ENCODE results near the gene GOLIM4.

- no peak for TF ChIP-seq EP300 (IDR thresholded peaks at IDR 0.05)
- no peak for TF ChIP-seq POLR2A (IDR thresholded peaks at IDR 0.05)
These were observed 117.7 kb downstream of the GOLIM4 start for GRCh38 chr3:167978071-167978470.
